GM18870 (cell line): ENCODE measurements around the gene ANXA9.

Source experiments
- ATAC-seq: cut with Tn5 transposase; IDR thresholded peaks from one replicate; pipeline ENCODE4 v1.9.1; 2021; ENCODE audit warnings: moderate library complexity; ENCODE audit not compliant: unreplicated experiment

ANXA9 gene, protein sequence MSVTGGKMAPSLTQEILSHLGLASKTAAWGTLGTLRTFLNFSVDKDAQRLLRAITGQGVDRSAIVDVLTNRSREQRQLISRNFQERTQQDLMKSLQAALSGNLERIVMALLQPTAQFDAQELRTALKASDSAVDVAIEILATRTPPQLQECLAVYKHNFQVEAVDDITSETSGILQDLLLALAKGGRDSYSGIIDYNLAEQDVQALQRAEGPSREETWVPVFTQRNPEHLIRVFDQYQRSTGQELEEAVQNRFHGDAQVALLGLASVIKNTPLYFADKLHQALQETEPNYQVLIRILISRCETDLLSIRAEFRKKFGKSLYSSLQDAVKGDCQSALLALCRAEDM

GRCh38 chr1:150981805-150982712, at the start of gene ANXA9:
Gene ANXA9, plus strand, starts transcription at chr1:150982292. Its CDS starts 814 bp downstream, at chr1:150983106.
- no peak for ATAC-seq

- no peak for ATAC-seq
Measured at GRCh38 chr1:150944856-150945255, 37.2 kb upstream of the ANXA9 start.

DNA sequence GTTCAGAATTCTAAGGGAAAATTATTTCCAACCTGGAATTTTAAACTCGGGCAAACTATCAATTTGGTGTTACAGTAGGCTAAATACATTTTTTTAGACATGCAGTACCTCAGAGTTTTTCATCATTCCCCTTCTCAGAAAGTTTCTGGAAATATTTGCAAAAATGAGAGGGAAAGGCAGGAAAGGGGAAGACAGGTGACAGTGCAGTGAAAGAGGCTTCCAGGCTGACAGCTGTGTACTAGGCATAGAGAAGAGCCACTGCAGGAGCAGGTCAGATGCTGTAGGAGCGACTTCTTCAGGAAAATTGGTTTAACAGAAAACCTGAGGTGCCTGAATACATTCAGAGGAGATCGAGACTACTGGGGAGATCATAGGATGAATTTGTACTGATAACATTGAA, 27.4 kb upstream of the ANXA9 start:
- ATAC-seq: no peak

GRCh38 chr1:150955280-150955679, 26.8 kb upstream of the ANXA9 start:
- no peak for ATAC-seq

DNA sequence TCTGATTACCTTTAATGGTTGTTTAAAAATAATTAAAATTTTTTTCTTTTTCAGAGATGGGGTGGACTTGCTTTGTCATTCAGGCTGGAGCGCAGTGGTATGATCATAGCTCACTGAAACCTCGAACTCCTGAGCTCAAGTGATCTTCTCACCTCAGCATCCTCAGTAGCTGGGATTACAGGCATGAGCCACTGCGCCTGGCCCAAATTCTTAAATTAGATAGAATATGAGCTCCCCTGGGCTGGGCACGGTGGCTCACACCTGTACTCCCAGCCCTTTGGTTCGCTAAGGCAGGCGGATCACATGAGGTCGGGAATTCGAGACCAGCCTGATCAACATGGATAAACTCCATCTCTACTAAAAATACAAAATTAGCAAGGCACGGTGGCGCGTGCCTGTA, 24.4 kb upstream of the ANXA9 start:
- ATAC-seq: no peak

- no peak for ATAC-seq
Measured at GRCh38 chr1:150960646-150961045, 21.4 kb upstream of the ANXA9 start.

- ATAC-seq: no peak
Measured at GRCh38 chr1:150961756-150962155, 20.3 kb upstream of the ANXA9 start.

GRCh38 chr1:150963321-150964163, 18.6 kb upstream of the ANXA9 start:
- no peak for ATAC-seq

DNA sequence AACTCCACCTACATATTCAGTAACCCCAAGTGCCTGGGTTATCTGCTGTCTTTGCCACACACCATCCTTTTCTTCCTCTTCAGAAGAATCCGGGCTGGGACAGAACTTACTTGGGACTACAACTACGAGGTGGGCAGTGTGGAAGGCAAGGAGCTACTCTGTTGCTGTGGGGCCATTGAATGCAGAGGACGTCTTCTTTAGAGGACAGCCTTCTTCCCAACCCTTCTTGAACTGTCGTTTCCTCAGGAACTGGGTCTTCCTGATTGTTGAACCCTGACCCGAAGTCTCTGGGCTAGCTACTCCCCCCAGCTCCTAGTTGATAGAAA, 18.0 kb upstream of the ANXA9 start:
- no peak for ATAC-seq

- ATAC-seq: no peak
Measured at GRCh38 chr1:150965605-150966004, 16.5 kb upstream of the ANXA9 start.

DNA sequence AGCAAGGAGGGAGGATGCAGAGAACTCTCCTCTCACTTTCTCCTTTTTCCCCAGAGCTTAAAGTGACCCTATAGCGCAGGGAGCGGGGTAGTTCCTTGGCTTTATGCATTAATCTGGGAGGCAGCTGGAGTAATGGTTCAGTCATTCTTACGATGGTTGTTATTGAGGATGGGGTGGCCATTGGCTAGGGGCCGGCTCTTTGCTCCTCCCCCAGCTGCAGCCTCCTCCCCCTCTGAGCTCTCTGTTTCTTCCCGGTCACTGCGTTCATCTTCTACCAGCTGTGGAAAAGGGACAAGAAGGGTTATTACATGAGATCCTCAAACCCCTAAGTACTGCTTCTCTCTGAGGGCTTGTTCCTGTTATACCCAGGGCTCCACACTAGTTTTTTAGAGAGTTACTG, 16.1 kb upstream of the ANXA9 start:
- no peak for ATAC-seq

- no peak for ATAC-seq
Measured at GRCh38 chr1:150967936-150968335, 14.2 kb upstream of the ANXA9 start.

- ATAC-seq: no peak
Measured at GRCh38 chr1:150968491-150968890, 13.6 kb upstream of the ANXA9 start.

DNA sequence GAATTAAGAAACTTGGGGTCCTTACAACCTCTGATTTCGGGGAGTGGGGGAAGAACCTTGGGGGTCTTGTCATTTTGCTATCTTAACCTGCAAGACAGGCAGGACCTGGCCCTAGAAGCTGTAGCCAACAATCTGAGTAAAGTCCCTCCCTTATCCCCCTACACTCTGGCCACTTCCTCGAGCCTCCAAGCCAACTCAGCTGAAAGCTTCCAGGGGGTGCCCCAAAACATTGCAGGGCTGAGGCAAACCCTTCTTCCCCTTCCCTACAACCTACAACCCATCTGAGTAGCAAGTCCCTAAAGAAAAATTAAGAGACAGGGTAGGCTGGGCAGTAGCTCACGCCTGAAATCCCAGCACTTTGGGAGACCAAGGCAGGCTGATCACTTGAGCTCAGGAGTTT, 12.5 kb upstream of the ANXA9 start:
- no peak for ATAC-seq

GRCh38 chr1:150970808-150971582, 11.1 kb upstream of the ANXA9 start:
- ATAC-seq: no peak

GRCh38 chr1:150971583-150972416, 10.3 kb upstream of the ANXA9 start:
- ATAC-seq: no peak

- ATAC-seq: no peak
Measured at GRCh38 chr1:150972417-150972940, 9.6 kb upstream of the ANXA9 start.

DNA sequence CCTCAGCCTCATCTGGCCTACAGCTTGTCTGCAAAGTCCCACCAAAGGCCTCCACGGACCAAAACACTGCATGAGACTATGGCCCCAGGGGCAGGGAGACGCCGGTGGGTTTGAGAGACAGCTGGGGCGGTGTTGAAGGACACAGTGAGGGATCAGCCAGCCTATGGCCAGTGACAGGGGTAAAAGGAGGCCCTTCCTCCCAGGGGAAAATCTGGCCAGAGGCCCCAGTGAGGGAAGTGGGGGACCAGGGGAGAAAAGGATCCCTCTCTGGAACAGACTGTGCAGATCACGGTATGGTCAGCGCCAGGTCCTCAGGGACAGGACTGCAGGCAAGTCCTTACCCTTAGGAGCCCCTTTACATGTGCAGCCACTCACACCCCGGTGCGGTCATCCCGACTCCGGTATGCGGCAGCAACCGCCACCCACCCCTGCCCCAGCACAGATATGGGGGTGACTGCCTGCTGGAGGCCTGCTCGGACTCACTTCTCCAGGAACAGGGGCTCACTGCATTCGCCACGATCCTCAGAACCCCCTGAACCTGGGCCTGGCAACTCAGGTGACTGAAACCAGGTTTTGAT, 8.7 kb upstream of the ANXA9 start:
- no peak for ATAC-seq
